Fibroblast of lung (primary cell): ENCODE data around the gene KCNJ6. TPM values are rescaled to one million over a fixed set of nuclear protein-coding genes. Genes with fewer than 3 reads are reported as not detected.

Source experiments
- DNase-seq, 2 donors: peaks; one replicate each; pipeline versions ENCODE4 v3.0.0 to v3.0.0-alpha.2; 2010; ENCODE audit warnings: low read depth in 2 of 2
- H2AFZ ChIP-seq: 2 replicates; pipeline ENCODE4 v1.5.1; 2012; ENCODE audit warnings: low read length, control low read depth, inconsistent platforms
- H3K27ac ChIP-seq: 2 replicates; pipeline ENCODE4 v1.5.1; 2011; ENCODE audit warnings: low read length, control low read depth; ENCODE audit not compliant: insufficient read depth
- H3K27me3 ChIP-seq: 2 replicates; pipeline ENCODE4 v1.5.1; 2011; ENCODE audit warnings: mild to moderate bottlenecking, low read length; ENCODE audit not compliant: control insufficient read depth, insufficient read depth
- H3K36me3 ChIP-seq: 2 replicates; pipeline ENCODE4 v1.5.1; 2011; ENCODE audit warnings: low read length; ENCODE audit not compliant: control insufficient read depth, insufficient read depth
- H3K4me1 ChIP-seq: 2 replicates; pipeline ENCODE4 v1.5.1; 2011; ENCODE audit warnings: low read length; ENCODE audit not compliant: control insufficient read depth, insufficient read depth; ENCODE audit errors: extremely low read depth
- H3K4me2 ChIP-seq: 2 replicates; pipeline ENCODE4 v1.5.1; 2011; ENCODE audit warnings: low read length, control low read depth; ENCODE audit not compliant: insufficient read depth; ENCODE audit errors: extremely low read depth
- H3K4me3 ChIP-seq, 4 experiments: fragments of 200-600 bp in 1 of 4; sonication (generic) in 1 of 4; replicated peaks in 1 of 4; 2 replicates each; pipeline ENCODE4 v1.5.1; 2011 to 2016; ENCODE audit warnings: low read length in 4 of 4, low read depth in 3 of 4, mild to moderate bottlenecking in 3 of 4, control low read depth in 2 of 4, inconsistent platforms in 1 of 4, mixed read lengths in 1 of 4; ENCODE audit not compliant: insufficient read depth in 1 of 4; ENCODE audit errors: control extremely low read depth in 1 of 4
- H3K79me2 ChIP-seq: 2 replicates; pipeline ENCODE4 v1.5.1; 2012; ENCODE audit warnings: mild to moderate bottlenecking, low read length, inconsistent platforms; ENCODE audit not compliant: control insufficient read depth, insufficient read depth
- H3K9ac ChIP-seq: 2 replicates; pipeline ENCODE4 v1.5.1; 2011; ENCODE audit warnings: mild to moderate bottlenecking, low read length, control low read depth; ENCODE audit not compliant: insufficient read depth
- H3K9me3 ChIP-seq: 2 replicates; pipeline ENCODE4 v1.5.1; 2012; ENCODE audit warnings: low read depth, low read length; ENCODE audit not compliant: control insufficient read depth, insufficient read depth
- H4K20me1 ChIP-seq: 2 replicates; pipeline ENCODE4 v1.5.1; 2011; ENCODE audit warnings: low read length; ENCODE audit not compliant: control insufficient read depth, insufficient read depth; ENCODE audit errors: extremely low read depth
- EZH2 ChIP-seq: IDR thresholded peaks from 2 replicates; pipeline ENCODE4 v1.5.1; 2012; ENCODE audit warnings: low read length, control low read depth, mild to moderate bottlenecking; ENCODE audit errors: missing control alignments
- polyA plus RNA-seq, 2 donors: library from polyadenylated mRNA; depleted of rRNA in 1 of 2; stranded (reverse) in 1 of 2; unstranded in 1 of 2; fragments of >200 nt; gene quantifications; 2 replicates each; pipeline ENCODE4 v1.2.1, GENCODE V29; 2011 to 2012; ENCODE audit warnings: missing spikeins in 1 of 2
- total RNA-seq: library from RNA; depleted of rRNA; stranded (reverse); fragments of >200 nt; gene quantifications from 2 replicates; pipeline ENCODE4 v1.2.1, GENCODE V29; 2014
- TF ChIP-seq, protein P1 (sequence below), 2 donors: IDR thresholded peaks in 1 of 2; conservative IDR thresholded peaks in 1 of 2; 1 replicate in 1 of 2; 2 replicates in 1 of 2; pipeline ENCODE4 v1.5.1; 2011 to 2012; ENCODE audit warnings: low read length in 2 of 2, control low read depth in 1 of 2, inconsistent platforms in 1 of 2, low read depth in 1 of 2, mild to moderate bottlenecking in 1 of 2

Gene KCNJ6
- total and polyA plus RNA-seq, 2 donors (not counting 1 experiment from before 2014, with no cell fraction given), result under 0.01 to 7.6 TPM

DNA sequence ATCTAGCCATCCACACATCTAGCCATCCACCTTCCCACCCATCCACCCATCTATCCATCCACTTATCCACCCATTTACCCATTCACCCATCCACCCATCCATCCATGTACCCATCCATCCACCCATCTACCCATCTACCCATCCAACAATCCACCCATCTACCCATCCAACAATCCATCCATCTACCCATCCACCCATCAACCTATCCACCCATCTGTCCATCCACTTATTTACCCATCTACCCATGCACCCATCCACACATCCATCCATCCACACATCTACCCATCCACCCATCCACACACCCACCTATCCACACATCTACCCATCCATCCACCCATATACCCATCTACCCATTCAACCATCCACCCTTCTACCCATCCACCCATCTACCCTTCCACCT, 311.3 kb downstream of the KCNJ6 start:
- Histone ChIP-seq H3K4me1 (no peaks in the 10 kb centered on the region), H3K36me3 (no peaks in the 10 kb centered on the region), H3K9ac (no peak overlapping the region), H3K4me3 (no peak overlapping the region), H2AFZ (no peak overlapping the region), H3K27ac (no peak overlapping the region), H4K20me1 (no peaks in the 10 kb centered on the region), H3K4me2 (no peak overlapping the region), H3K27me3 (peaks cover 6% of the 10 kb centered on the region), H3K9me3 (no peaks in the 10 kb centered on the region), H3K79me2 (no peaks in the 10 kb centered on the region)
- TF ChIP-seq, protein P1, sequence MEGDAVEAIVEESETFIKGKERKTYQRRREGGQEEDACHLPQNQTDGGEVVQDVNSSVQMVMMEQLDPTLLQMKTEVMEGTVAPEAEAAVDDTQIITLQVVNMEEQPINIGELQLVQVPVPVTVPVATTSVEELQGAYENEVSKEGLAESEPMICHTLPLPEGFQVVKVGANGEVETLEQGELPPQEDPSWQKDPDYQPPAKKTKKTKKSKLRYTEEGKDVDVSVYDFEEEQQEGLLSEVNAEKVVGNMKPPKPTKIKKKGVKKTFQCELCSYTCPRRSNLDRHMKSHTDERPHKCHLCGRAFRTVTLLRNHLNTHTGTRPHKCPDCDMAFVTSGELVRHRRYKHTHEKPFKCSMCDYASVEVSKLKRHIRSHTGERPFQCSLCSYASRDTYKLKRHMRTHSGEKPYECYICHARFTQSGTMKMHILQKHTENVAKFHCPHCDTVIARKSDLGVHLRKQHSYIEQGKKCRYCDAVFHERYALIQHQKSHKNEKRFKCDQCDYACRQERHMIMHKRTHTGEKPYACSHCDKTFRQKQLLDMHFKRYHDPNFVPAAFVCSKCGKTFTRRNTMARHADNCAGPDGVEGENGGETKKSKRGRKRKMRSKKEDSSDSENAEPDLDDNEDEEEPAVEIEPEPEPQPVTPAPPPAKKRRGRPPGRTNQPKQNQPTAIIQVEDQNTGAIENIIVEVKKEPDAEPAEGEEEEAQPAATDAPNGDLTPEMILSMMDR (conservative IDR thresholded peaks at IDR 0.05 in 1 of 2, IDR thresholded peaks at IDR 0.05 in 1 of 2; ENCODE audit: low read depth in 1 of 2, low read length in 2 of 2), result no peak
- no peak for TF ChIP-seq EZH2
- no peak for DNase-seq

DNA sequence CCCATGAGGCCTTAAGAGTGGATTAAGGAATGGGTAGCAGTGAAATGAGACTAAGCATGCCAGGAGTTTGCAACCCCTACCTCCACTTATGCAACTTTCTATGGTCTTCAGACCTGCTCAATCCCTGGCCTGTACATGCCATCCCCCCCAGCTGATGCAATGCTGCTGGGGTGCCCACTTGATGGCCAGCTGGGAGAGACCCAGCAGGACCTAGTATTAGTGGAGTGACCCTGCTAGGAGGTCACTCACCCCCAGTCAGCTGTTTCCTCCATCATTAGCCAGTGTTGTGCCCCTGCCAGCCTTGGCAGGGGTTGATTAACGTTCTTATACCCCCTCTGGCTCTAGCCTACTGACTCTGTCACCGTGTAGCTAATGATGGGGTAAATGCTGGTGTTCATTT, 313.1 kb downstream of the KCNJ6 start:
- H3K9me3 ChIP-seq, result no peaks in the 10 kb centered on the region
- no peak overlapping the region for H3K27ac ChIP-seq
- no peaks in the 10 kb centered on the region for H3K79me2 ChIP-seq
- H2AFZ ChIP-seq, result no peak overlapping the region
- no peaks in the 10 kb centered on the region for H3K4me1 ChIP-seq
- no peak overlapping the region for H3K4me2 ChIP-seq
- no peak overlapping the region for H3K9ac ChIP-seq
- DNase-seq, result no peak
- H3K36me3 ChIP-seq, result no peaks in the 10 kb centered on the region
- H3K27me3 ChIP-seq, result peaks cover 6% of the 10 kb centered on the region
- no peak overlapping the region for H3K4me3 ChIP-seq
- H4K20me1 ChIP-seq, result no peaks in the 10 kb centered on the region
- TF ChIP-seq EZH2, result no peak
- TF ChIP-seq, protein P1 (conservative IDR thresholded peaks at IDR 0.05 in 1 of 2, IDR thresholded peaks at IDR 0.05 in 1 of 2; ENCODE audit: low read depth in 1 of 2, low read length in 2 of 2), result no peak

DNA sequence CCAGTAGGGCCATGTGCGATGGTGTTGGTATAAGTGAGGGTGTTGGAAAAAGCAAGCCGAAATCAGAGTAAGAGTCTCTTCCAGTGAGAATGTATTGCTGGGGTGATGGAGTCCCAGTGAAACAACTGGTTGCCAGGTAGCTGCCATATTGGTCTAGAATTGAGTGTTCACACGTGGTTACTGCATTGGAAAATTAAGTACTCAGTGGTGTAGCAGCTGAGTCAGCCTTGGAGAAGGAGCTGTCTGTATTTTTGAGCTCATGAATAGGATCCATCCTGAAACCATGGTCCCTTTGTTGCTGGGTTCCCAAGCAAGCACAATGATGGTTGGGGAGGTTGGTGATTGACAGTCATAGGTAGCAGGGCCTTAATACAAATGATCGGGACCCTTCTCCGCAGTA, 314.3 kb downstream of the KCNJ6 start:
- DNase-seq, result no peak
- Histone ChIP-seq H3K79me2 (no peaks in the 10 kb centered on the region), H4K20me1 (no peaks in the 10 kb centered on the region), H3K4me3 (no peak overlapping the region), H2AFZ (no peak overlapping the region), H3K27ac (no peak overlapping the region), H3K4me2 (no peak overlapping the region), H3K9ac (no peak overlapping the region), H3K36me3 (no peaks in the 10 kb centered on the region), H3K9me3 (no peaks in the 10 kb centered on the region), H3K27me3 (peaks cover 6% of the 10 kb centered on the region), H3K4me1 (no peaks in the 10 kb centered on the region)
- TF ChIP-seq EZH2, result no peak
- TF ChIP-seq, protein P1 (conservative IDR thresholded peaks at IDR 0.05 in 1 of 2, IDR thresholded peaks at IDR 0.05 in 1 of 2; ENCODE audit: low read depth in 1 of 2, low read length in 2 of 2), result no peak
